Measurements from ENCODE around the gene STING1.
"Not testable (repeated sequence)": the region's sequence is repeated elsewhere in the genome, so short reads cannot be mapped to it uniquely, and the experiment has no call there.

Gene STING1

GRCh38 chr5:139512786-139513390, 30.3 kb upstream of the STING1 start:
- TF ChIP-seq CTCF (IDR thresholded peaks at IDR 0.05; ENCODE audit: control insufficient read depth, extremely low read depth, insufficient read depth): no peak
- H3K4me3 ChIP-seq (ENCODE audit: low read depth, low read length): no peak overlapping the region
- no peak for DNase-seq (ENCODE audit: low read depth)

GRCh38 chr5:139504722-139505121, 22.2 kb upstream of the STING1 start:
- not testable (repeated sequence) for DNase-seq (ENCODE audit: low read depth); H3K4me3 ChIP-seq (ENCODE audit: low read depth, low read length)

- not testable (repeated sequence) for DNase-seq (ENCODE audit: low read depth); H3K4me3 ChIP-seq (ENCODE audit: low read depth, low read length)
These were observed 21.3 kb upstream of the STING1 start for GRCh38 chr5:139503879-139504278.

- H3K4me3 ChIP-seq (ENCODE audit: low read depth, low read length); DNase-seq (ENCODE audit: low read depth): not testable (repeated sequence)
These were observed 20.7 kb upstream of the STING1 start for GRCh38 chr5:139503036-139503817.

- no peak overlapping the region for H3K4me3 ChIP-seq (ENCODE audit: low read depth, low read length)
- DNase-seq (ENCODE audit: low read depth): no peak
- TF ChIP-seq CTCF (IDR thresholded peaks at IDR 0.05; ENCODE audit: control insufficient read depth, extremely low read depth, insufficient read depth): no peak
These were observed 18.8 kb upstream of the STING1 start for GRCh38 chr5:139501381-139501780.

- TF ChIP-seq CTCF (IDR thresholded peaks at IDR 0.05; ENCODE audit: control insufficient read depth, extremely low read depth, insufficient read depth): no peak
- H3K4me3 ChIP-seq (ENCODE audit: low read depth, low read length): no peak overlapping the region
- no peak for DNase-seq (ENCODE audit: low read depth)
These were observed 13.3 kb upstream of the STING1 start for GRCh38 chr5:139495638-139496435.

- no peak overlapping the region for H3K4me3 ChIP-seq (ENCODE audit: low read depth, low read length)
- TF ChIP-seq CTCF (IDR thresholded peaks at IDR 0.05; ENCODE audit: control insufficient read depth, extremely low read depth, insufficient read depth): no peak
- DNase-seq (ENCODE audit: low read depth): no peak
These were observed 12.3 kb upstream of the STING1 start for GRCh38 chr5:139494832-139495231.

GRCh38 chr5:139494256-139494655, 11.7 kb upstream of the STING1 start:
- no peak for DNase-seq (ENCODE audit: low read depth)

More at GRCh38 chr5:139494256-139494655, 11.7 kb upstream of the STING1 start:
- no peak for TF ChIP-seq CTCF (IDR thresholded peaks at IDR 0.05; ENCODE audit: control insufficient read depth, extremely low read depth, insufficient read depth)
- H3K4me3 ChIP-seq (ENCODE audit: low read depth, low read length): no peak overlapping the region

Measured in LNCaP clone FGC (cell line).